WTC11 (cell line): ENCODE measurements around the gene SLC46A2. TPM values are rescaled to one million over a fixed set of nuclear protein-coding genes. Genes with fewer than 3 reads are reported as not detected.

Experiments used
- ATAC-seq: fragments of 200-7000 bp; cut with Tn5 transposase; 2 replicates; pipeline ENCODE4 v1.10.0; 2021; ENCODE audit warnings: mild to moderate bottlenecking, moderate library complexity
- CTCF ChIA-PET: fragments of 300-600 bp; sonication (Branson Sonifier 250); formaldehyde crosslinking; loops from one replicate; lab custom pipeline; 2021; ENCODE audit warnings: antibody characterized with exemption; lab: Charles Lee
- POLR2A ChIA-PET: fragments of 350-600 bp; sonication (Branson Sonifier 250); formaldehyde crosslinking; loops from one replicate; lab custom pipeline; 2021; ENCODE audit warnings: antibody characterized with exemption; lab: Charles Lee
- DNase-seq: peaks from one replicate; pipeline ENCODE4 v3.0.0; 2021; ENCODE audit warnings: low spot score
- H3K27ac Mint-ChIP-seq: 2 replicates; pipeline ENCODE4 v1.8.0; 2021; ENCODE audit warnings: mixed read lengths
- H3K27me3 Mint-ChIP-seq: 2 replicates; pipeline ENCODE4 v1.8.0; 2021; ENCODE audit warnings: low read depth, mild to moderate bottlenecking, moderate library complexity, mixed read lengths
- H3K36me3 Mint-ChIP-seq: 2 replicates; pipeline ENCODE4 v1.8.0; 2021; ENCODE audit warnings: mixed read lengths
- H3K4me1 Mint-ChIP-seq: 2 replicates; pipeline ENCODE4 v1.8.0; 2022; ENCODE audit warnings: mixed read lengths
- H3K4me3 Mint-ChIP-seq: 2 replicates; pipeline ENCODE4 v1.8.0; 2021; ENCODE audit warnings: mild to moderate bottlenecking, moderate library complexity, mixed read lengths
- H3K9me3 Mint-ChIP-seq: 2 replicates; pipeline ENCODE4 v1.8.0; 2021; ENCODE audit warnings: mixed read lengths
- AFF4 ChIP-seq: sonication (generic); formaldehyde crosslinking; IDR thresholded peaks from 2 replicates; pipeline ENCODE4 v1.8.1; 2023; ENCODE audit warnings: mild to moderate bottlenecking, missing genetic modification reagents, borderline replicate concordance
- AR ChIP-seq: fragments of 250-450 bp; sonication (Bioruptor Pico); IDR thresholded peaks from 2 replicates; pipeline ENCODE4 v1.9.0; 2021; ENCODE audit warnings: mild to moderate bottlenecking
- ATF6 ChIP-seq: sonication (generic); formaldehyde crosslinking; IDR thresholded peaks from 2 replicates; pipeline ENCODE4 v1.8.1; 2023; ENCODE audit warnings: mild to moderate bottlenecking, missing genetic modification reagents
- CDX4 ChIP-seq: fragments of 250-450 bp; sonication (Bioruptor Pico); IDR thresholded peaks from 2 replicates; pipeline ENCODE4 v1.9.0; 2021; ENCODE audit warnings: moderate library complexity, mild to moderate bottlenecking, inconsistent platforms, borderline replicate concordance
- E2F4 ChIP-seq: sonication (generic); formaldehyde crosslinking; IDR thresholded peaks from 2 replicates; pipeline ENCODE4 v1.8.1; 2022; ENCODE audit warnings: low read depth, mild to moderate bottlenecking, moderate library complexity, missing genetic modification reagents, borderline replicate concordance
- EMX1 ChIP-seq: fragments of 250-450 bp; sonication (Bioruptor Pico); IDR thresholded peaks from 2 replicates; pipeline ENCODE4 v1.8.0; 2021; ENCODE audit warnings: mild to moderate bottlenecking
- FOXP4 ChIP-seq: sonication (generic); formaldehyde crosslinking; IDR thresholded peaks from 2 replicates; pipeline ENCODE4 v1.8.0; 2022; ENCODE audit warnings: mild to moderate bottlenecking, missing genetic modification reagents
- HMGA2 ChIP-seq: fragments of 250-450 bp; sonication (Bioruptor Pico); IDR thresholded peaks from 2 replicates; pipeline ENCODE4 v1.4.0; 2021; ENCODE audit warnings: mild to moderate bottlenecking, moderate library complexity
- NR2C2 ChIP-seq: sonication (generic); formaldehyde crosslinking; IDR thresholded peaks from 2 replicates; pipeline ENCODE4 v1.8.0; 2022; ENCODE audit warnings: mild to moderate bottlenecking, missing genetic modification reagents
- NR3C1 ChIP-seq: sonication (generic); formaldehyde crosslinking; conservative IDR thresholded peaks from 2 replicates; pipeline ENCODE4 v1.8.1; 2023; ENCODE audit warnings: low read depth, mild to moderate bottlenecking, missing genetic modification reagents
- SMAD4 ChIP-seq: sonication (generic); formaldehyde crosslinking; IDR thresholded peaks from 2 replicates; pipeline ENCODE4 v1.8.0; 2022; ENCODE audit warnings: mild to moderate bottlenecking, missing genetic modification reagents
- TCF7 ChIP-seq: sonication (generic); formaldehyde crosslinking; IDR thresholded peaks from 2 replicates; pipeline ENCODE4 v1.8.0; 2022; ENCODE audit warnings: mild to moderate bottlenecking, low read depth, missing genetic modification reagents, moderate library complexity
- ZNF512 ChIP-seq: sonication (generic); formaldehyde crosslinking; IDR thresholded peaks from 2 replicates; pipeline ENCODE4 v1.8.1; 2022; ENCODE audit warnings: missing genetic modification reagents, borderline replicate concordance
- total RNA-seq: library from RNA; stranded (reverse); gene quantifications from 3 replicates; pipeline ENCODE4 v1.2.3, GENCODE V29; 2021

The SLC46A2 gene
- total RNA-seq, 1 experiment from 2014 or later = not detected

- TF ChIP-seq ATF6 (CRISPR knock-in tag) (no peak), ZNF512 (CRISPR knock-in tag) (no peak), AFF4 (no peak)
Observed at GRCh38 chr9:112905084-112905483, 14.4 kb upstream of the SLC46A2 start (continued).

GRCh38 chr9:112900901-112901300 lies 10.2 kb upstream of the SLC46A2 start:
- H3K4me1 Mint-ChIP-seq = no peaks in the 10 kb centered on the region; the same call in 1 of the 2 replicates
- no peaks in the 10 kb centered on the region for H3K36me3 Mint-ChIP-seq
- no peak for TF ChIP-seq NR2C2 (CRISPR knock-in tag)
- TF ChIP-seq CDX4 = no peak
- TF ChIP-seq TCF7 (CRISPR knock-in tag) = no peak
- no peak for TF ChIP-seq NR3C1 (CRISPR knock-in tag)
- no peak for TF ChIP-seq HMGA2
- TF ChIP-seq AR = no peak
- TF ChIP-seq SMAD4 = no peak
- no peak for TF ChIP-seq EMX1 (CRISPR knock-in tag)
- no peak for TF ChIP-seq FOXP4 (CRISPR knock-in tag)
- TF ChIP-seq E2F4 (CRISPR knock-in tag) = no peak

More at GRCh38 chr9:112900901-112901300, 10.2 kb upstream of the SLC46A2 start:
- peaks cover 17% of the 10 kb centered on the region for H3K27me3 Mint-ChIP-seq
- H3K27ac Mint-ChIP-seq = no peak overlapping the region
- no peak for DNase-seq
- ATAC-seq = no peak
- H3K9me3 Mint-ChIP-seq = peaks cover 5% of the 10 kb centered on the region
- ChIA-PET CTCF (no interaction called here), POLR2A (no interaction called here)
- H3K4me3 Mint-ChIP-seq = no peak overlapping the region
